Coronary artery (tissue), 2 donors: Measurements from ENCODE around the gene SPACA7.

Source experiments
- DNase-seq: peaks from one replicate; pipeline ENCODE4 v3.0.0-alpha.2; 2017; ENCODE audit warnings: low spot score
- H3K27ac ChIP-seq, 2 donors: fragments of 200-600 bp; sonication (generic); one replicate each; pipeline ENCODE4 v1.5.1; 2016 to 2019
- H3K4me3 ChIP-seq: fragments of 200-600 bp; sonication (generic); 2 replicates; pipeline ENCODE4 v1.5.1; 2016; ENCODE audit warnings: mild to moderate bottlenecking, moderate library complexity
- CTCF ChIP-seq: fragments of 200-600 bp; sonication (generic); IDR thresholded peaks from one replicate; pipeline ENCODE4 v1.5.1; 2019; ENCODE audit warnings: antibody characterized with exemption

Gene SPACA7

DNA sequence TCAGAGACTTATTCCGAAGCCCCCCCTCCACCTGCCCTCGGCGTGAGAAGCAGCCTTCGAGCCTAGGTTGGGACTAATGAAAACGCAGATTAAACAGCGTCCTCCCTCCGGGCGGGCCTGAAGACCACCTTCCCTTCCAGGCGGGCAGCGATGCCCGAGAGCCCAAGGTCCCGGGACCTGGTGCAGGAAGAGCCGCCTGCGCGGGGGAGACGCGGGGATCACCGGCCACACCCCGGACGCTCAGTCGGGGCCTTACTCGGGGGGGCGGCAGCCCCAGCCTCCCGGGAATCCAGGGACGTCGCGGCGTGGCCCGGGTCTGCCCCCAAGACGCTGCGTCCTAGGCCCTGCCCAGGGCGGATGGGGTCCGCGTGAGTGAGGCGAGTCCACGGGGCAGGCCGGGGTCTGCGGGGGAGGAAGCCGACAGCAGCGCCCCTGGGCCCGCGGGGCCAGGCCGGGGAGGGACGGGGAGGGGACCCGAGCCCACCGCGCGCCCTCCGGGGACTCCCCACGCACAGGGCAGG, 33.3 kb upstream of the SPACA7 start:
- no peak for TF ChIP-seq CTCF
- Histone ChIP-seq H3K27ac (no peak overlapping the region), H3K4me3 (no peak overlapping the region)
- no peak for DNase-seq

DNA sequence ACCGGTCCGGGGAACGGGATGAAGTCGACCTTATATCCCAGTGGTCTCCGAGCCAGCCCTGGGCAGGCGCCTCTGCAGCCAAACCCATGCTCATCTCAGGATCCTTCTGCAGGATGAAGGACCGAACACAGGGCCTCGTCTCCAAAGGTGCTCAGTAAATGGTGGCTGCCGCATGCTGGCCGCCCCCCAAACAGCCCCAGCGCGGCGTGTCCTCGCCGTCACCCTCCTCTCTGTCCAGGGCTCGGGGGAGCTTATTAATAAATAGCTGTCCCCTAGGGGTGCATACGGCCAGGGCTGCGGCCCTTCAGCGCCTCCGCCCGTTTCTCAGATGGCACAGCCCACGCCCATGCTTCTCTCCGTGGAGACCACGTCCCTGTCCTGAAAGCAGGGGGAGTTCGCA, 32.6 kb upstream of the SPACA7 start:
- TF ChIP-seq CTCF = no peak

GRCh38 chr13:112345826-112346172, 30.4 kb upstream of the SPACA7 start:
- no peak for DNase-seq
- Histone ChIP-seq H3K27ac (no peak overlapping the region), H3K4me3 (no peak overlapping the region)
- TF ChIP-seq CTCF = no peak

More for the DNA sequence above, 32.6 kb upstream of the SPACA7 start:
- Histone ChIP-seq H3K27ac (no peak overlapping the region), H3K4me3 (no peak overlapping the region)
- no peak for DNase-seq

DNA sequence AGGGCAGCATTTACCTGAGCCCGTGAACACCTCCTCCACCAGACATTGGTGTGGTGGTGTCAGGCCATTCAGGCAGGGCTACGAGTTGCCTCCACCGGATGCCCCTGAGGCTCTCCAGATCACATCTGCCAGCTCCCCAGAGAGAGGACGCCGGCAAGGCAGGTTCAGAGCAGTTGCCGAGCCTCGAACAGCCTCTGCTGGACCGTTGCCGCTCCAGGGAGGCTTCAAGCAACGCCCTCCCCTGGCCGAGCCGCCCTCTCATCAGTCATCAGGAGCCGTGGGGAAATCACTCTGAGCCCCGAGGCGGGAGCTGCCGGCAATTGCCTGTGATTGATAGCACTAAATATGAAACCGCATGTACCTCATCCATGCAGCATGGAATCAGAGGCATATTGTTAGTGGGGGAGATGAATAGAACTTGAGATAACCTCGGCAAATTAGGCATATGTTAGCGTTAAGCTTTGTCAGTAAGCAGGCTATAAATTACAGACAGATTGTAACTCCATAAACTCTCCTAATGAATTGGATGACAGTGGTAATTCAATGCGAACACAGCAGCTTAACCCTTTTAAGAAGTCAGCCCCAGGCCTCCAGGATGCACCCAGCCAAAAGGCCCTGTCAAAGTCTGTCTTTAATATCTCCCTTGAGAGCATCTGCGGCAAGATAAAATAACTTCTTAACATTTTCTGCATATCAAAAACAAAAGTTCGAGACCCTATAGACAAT, 29.8 kb upstream of the SPACA7 start:
- TF ChIP-seq CTCF = no peak
- no peak overlapping the region for H3K27ac ChIP-seq
- DNase-seq = no peak
- no peak overlapping the region for H3K4me3 ChIP-seq

DNA sequence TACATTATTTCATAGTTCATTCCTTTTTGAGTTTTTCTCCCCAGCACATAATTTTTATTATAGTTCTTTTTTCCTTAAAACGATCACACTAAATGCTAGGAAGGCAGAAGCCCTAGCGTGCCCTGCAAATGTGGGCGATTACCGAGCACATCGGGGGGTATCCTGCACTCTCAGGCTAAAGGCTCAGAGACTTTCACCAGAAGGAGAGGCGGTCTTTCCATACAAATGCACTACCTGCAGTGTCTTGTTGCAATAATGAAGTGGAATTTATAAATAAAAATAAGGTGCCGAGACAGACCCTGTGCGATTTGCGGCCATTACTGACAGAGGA, 29.3 kb upstream of the SPACA7 start:
- TF ChIP-seq CTCF = no peak
- Histone ChIP-seq H3K4me3 (no peak overlapping the region), H3K27ac (no peak overlapping the region)
- DNase-seq = no peak

GRCh38 chr13:112347986-112348385, 28.2 kb upstream of the SPACA7 start:
- no peak overlapping the region for H3K4me3 ChIP-seq
- no peak overlapping the region for H3K27ac ChIP-seq
- TF ChIP-seq CTCF = no peak
- no peak for DNase-seq

GRCh38 chr13:112348642-112349345, 27.4 kb upstream of the SPACA7 start:
- no peak for DNase-seq
- no peak for TF ChIP-seq CTCF
- H3K27ac ChIP-seq = no peak overlapping the region
- H3K4me3 ChIP-seq = no peak overlapping the region
